Epithelial cell of proximal tubule (primary cell): ENCODE measurements around the gene HIBCH. TPM values are rescaled to one million over a fixed set of nuclear protein-coding genes. Genes with fewer than 3 reads are reported as not detected.
"Not testable (repeated sequence)": the region's sequence is repeated elsewhere in the genome, so short reads cannot be mapped to it uniquely, and the experiment has no call there.

ENCODE experiments used
- DNase-seq: peaks from one replicate; pipeline ENCODE4 v3.0.0-alpha.2; 2011; ENCODE audit warnings: low read depth
- H3K4me3 ChIP-seq: 2 replicates; pipeline ENCODE4 v1.5.1; 2011; ENCODE audit warnings: low read depth, mild to moderate bottlenecking, low read length
- CTCF ChIP-seq: conservative IDR thresholded peaks from 2 replicates; pipeline ENCODE4 v1.5.1; 2012; ENCODE audit warnings: low read depth, mild to moderate bottlenecking, low read length
- total RNA-seq: library from RNA; depleted of rRNA; stranded (reverse); fragments of >200 nt; gene quantifications from 2 replicates; pipeline ENCODE4 v1.2.3, GENCODE V29; 2015

Gene HIBCH
- total RNA-seq, 1 donor from 2014 or later, result 12.2 TPM

- no peak for TF ChIP-seq CTCF
- DNase-seq, result no peak
- H3K4me3 ChIP-seq, result no peak overlapping the region
These were observed 57.8 kb downstream of the HIBCH start for GRCh38 chr2:190261851-190262250.

- no peak overlapping the region for H3K4me3 ChIP-seq
- DNase-seq, result no peak
- no peak for TF ChIP-seq CTCF
These were observed 63.5 kb downstream of the HIBCH start for GRCh38 chr2:190256087-190256486.

- no peak for TF ChIP-seq CTCF
- DNase-seq, result no peak
These were observed 64.0 kb downstream of the HIBCH start for GRCh38 chr2:190255676-190256075.

GRCh38 chr2:190254063-190254850 lies 65.4 kb downstream of the HIBCH start:
- DNase-seq, result no peak
- no peak for TF ChIP-seq CTCF

More at GRCh38 chr2:190255676-190256075, 64.0 kb downstream of the HIBCH start:
- H3K4me3 ChIP-seq, result no peak overlapping the region

GRCh38 chr2:190250421-190250820 lies 69.2 kb downstream of the HIBCH start:
- no peak overlapping the region for H3K4me3 ChIP-seq
- TF ChIP-seq CTCF, result no peak
- DNase-seq, result no peak

More at GRCh38 chr2:190254063-190254850, 65.4 kb downstream of the HIBCH start:
- H3K4me3 ChIP-seq, result no peak overlapping the region

- no peak for TF ChIP-seq CTCF
These were observed 84.0 kb downstream of the HIBCH start for GRCh38 chr2:190235551-190236075.

GRCh38 chr2:190235101-190235500 lies 84.5 kb downstream of the HIBCH start:
- no peak for DNase-seq
- H3K4me3 ChIP-seq, result no peak overlapping the region
- TF ChIP-seq CTCF, result no peak

More at GRCh38 chr2:190235551-190236075, 84.0 kb downstream of the HIBCH start:
- H3K4me3 ChIP-seq, result no peak overlapping the region
- no peak for DNase-seq

GRCh38 chr2:190223989-190224388 lies 95.6 kb downstream of the HIBCH start:
- not testable (repeated sequence) for H3K4me3 ChIP-seq, DNase-seq

GRCh38 chr2:190222745-190223144 lies 96.9 kb downstream of the HIBCH start:
- not testable (repeated sequence) for DNase-seq, H3K4me3 ChIP-seq
